KMS-11 (cell line): ENCODE results near the gene LYSMD2.

Experiments
- H2AFZ ChIP-seq: fragments of 200-600 bp; sonication (generic); 2 replicates; pipeline ENCODE4 v1.6.1; 2016; ENCODE audit warnings: antibody characterized with exemption, mixed run types, low read depth
- H3K27ac ChIP-seq: fragments of 200-600 bp; sonication (generic); 2 replicates; pipeline ENCODE4 v1.6.1; 2016; ENCODE audit warnings: mild to moderate bottlenecking, mixed run types
- H3K27me3 ChIP-seq: fragments of 200-600 bp; sonication (generic); 2 replicates; pipeline ENCODE4 v1.6.1; 2017; ENCODE audit warnings: mild to moderate bottlenecking, low read depth, mixed run types, moderate library complexity; ENCODE audit not compliant: insufficient read depth
- H3K36me3 ChIP-seq: fragments of 200-600 bp; sonication (generic); 2 replicates; pipeline ENCODE4 v1.6.1; 2017; ENCODE audit warnings: mild to moderate bottlenecking, mixed run types; ENCODE audit not compliant: insufficient read depth
- H3K4me1 ChIP-seq: fragments of 200-600 bp; sonication (generic); 2 replicates; pipeline ENCODE4 v1.6.1; 2016; ENCODE audit warnings: mild to moderate bottlenecking, low read depth, mixed run types; ENCODE audit not compliant: poor library complexity, severe bottlenecking
- H3K4me2 ChIP-seq: fragments of 200-600 bp; sonication (generic); 2 replicates; pipeline ENCODE4 v1.7.0; 2016; ENCODE audit warnings: mild to moderate bottlenecking, mixed run types
- H3K4me3 ChIP-seq: fragments of 200-600 bp; sonication (generic); IDR thresholded peaks from 2 replicates; pipeline ENCODE4 v1.6.1; 2017; ENCODE audit warnings: low read depth, low read length, mixed read lengths; ENCODE audit not compliant: insufficient read depth
- H3K79me2 ChIP-seq: fragments of 200-600 bp; sonication (generic); 2 replicates; pipeline ENCODE4 v1.6.1; 2016; ENCODE audit warnings: low read depth, mixed run types; ENCODE audit not compliant: insufficient read depth
- H3K9ac ChIP-seq: fragments of 200-600 bp; sonication (generic); 2 replicates; pipeline ENCODE4 v1.6.1; 2016; ENCODE audit warnings: mild to moderate bottlenecking, mixed run types
- H4K20me1 ChIP-seq: fragments of 200-600 bp; sonication (generic); 2 replicates; pipeline ENCODE4 v1.6.1; 2016; ENCODE audit warnings: mild to moderate bottlenecking, mixed run types; ENCODE audit not compliant: insufficient read depth
- TF ChIP-seq, protein P1 (sequence below): fragments of 200-600 bp; sonication (generic); conservative IDR thresholded peaks from 2 replicates; pipeline ENCODE4 v1.6.1; 2017; ENCODE audit warnings: low read depth, mild to moderate bottlenecking, antibody characterized with exemption, low read length, moderate library complexity, mixed read lengths

Gene LYSMD2

DNA sequence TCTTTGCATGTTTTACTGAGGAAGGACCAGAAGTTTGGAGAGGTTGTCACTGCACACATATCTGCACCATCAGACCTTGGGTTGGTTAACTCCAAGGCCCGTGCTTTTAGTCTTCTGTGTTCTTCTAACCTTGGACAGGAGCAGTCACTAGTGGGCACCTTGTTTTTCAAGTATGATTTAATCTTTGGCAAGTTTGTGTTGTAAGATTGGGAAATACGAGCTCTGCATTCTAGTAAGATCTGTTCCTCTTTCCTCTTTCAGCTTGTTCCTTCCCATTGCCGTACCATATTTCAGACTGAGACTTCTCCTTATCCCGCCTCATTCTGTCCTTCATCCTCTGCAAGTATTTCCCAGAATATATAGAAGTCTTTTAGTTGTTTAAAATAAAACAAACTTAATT is 19.0 kb upstream of the LYSMD2 start:
- H3K27ac ChIP-seq, result no peak overlapping the region
- H2AFZ ChIP-seq, result no peak overlapping the region
- peaks cover 8% of the 10 kb centered on the region for H3K4me1 ChIP-seq
- TF ChIP-seq, protein P1, sequence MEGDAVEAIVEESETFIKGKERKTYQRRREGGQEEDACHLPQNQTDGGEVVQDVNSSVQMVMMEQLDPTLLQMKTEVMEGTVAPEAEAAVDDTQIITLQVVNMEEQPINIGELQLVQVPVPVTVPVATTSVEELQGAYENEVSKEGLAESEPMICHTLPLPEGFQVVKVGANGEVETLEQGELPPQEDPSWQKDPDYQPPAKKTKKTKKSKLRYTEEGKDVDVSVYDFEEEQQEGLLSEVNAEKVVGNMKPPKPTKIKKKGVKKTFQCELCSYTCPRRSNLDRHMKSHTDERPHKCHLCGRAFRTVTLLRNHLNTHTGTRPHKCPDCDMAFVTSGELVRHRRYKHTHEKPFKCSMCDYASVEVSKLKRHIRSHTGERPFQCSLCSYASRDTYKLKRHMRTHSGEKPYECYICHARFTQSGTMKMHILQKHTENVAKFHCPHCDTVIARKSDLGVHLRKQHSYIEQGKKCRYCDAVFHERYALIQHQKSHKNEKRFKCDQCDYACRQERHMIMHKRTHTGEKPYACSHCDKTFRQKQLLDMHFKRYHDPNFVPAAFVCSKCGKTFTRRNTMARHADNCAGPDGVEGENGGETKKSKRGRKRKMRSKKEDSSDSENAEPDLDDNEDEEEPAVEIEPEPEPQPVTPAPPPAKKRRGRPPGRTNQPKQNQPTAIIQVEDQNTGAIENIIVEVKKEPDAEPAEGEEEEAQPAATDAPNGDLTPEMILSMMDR, result no peak
- no peaks in the 10 kb centered on the region for H3K79me2 ChIP-seq
- H3K9ac ChIP-seq, result no peak overlapping the region
- no peaks in the 10 kb centered on the region for H4K20me1 ChIP-seq
- H3K4me3 ChIP-seq, result no peak overlapping the region
- H3K27me3 ChIP-seq, result no peaks in the 10 kb centered on the region
- no peaks in the 10 kb centered on the region for H3K36me3 ChIP-seq
- H3K4me2 ChIP-seq, result no peak overlapping the region

DNA sequence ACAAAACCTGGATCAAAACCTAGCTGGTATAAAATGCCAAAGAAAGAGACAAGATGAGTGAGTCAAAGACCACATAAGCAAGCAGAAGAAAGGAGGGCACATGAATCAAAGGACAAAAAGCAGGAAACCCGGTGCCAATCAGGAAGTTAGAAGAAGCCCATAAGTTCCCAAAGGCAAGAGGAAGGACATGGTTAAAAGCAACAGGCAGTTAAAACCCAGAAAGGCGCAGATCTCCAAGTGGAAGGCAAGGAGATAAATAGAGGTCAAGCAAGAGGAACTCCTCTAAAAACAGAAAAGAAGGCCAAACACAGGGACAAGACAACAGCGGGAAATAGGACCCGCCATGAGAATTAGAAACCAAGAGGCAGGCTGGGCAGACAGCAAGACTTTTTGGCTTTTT is 18.3 kb upstream of the LYSMD2 start:
- TF ChIP-seq, protein P1, result no peak
- Histone ChIP-seq H3K9ac (no peak overlapping the region), H3K27me3 (no peaks in the 10 kb centered on the region; the same call in 1 of the 2 replicates), H3K4me3 (no peak overlapping the region), H2AFZ (no peak overlapping the region), H3K27ac (no peak overlapping the region), H4K20me1 (no peaks in the 10 kb centered on the region), H3K79me2 (no peaks in the 10 kb centered on the region), H3K4me2 (no peak overlapping the region), H3K36me3 (no peaks in the 10 kb centered on the region), H3K4me1 (peaks cover 11% of the 10 kb centered on the region)

DNA sequence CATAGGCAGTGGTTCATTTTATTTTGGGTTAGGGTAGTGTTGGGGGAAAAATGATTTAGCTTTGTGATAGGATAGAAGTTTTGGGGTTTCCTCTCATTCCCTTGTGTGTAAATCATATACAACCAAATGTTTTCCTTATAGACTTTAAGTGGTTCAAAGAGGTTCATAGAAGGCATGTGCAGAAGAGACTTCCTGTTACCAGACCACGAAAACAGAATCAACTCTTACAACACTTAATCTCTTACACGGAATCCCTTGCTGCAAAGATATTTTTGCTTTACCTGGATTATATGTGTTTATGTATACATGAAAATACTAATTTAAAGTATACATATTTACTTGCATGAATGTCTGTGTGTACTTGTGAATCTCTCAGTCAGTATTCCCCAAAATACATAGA is 16.8 kb upstream of the LYSMD2 start:
- H3K36me3 ChIP-seq, result no peaks in the 10 kb centered on the region
- no peak overlapping the region for H3K4me3 ChIP-seq
- TF ChIP-seq, protein P1, result no peak
- peaks cover 6% of the 10 kb centered on the region; the same call in 1 of the 2 replicates for H3K27me3 ChIP-seq
- no peak overlapping the region for H3K9ac ChIP-seq
- peaks cover 12% of the 10 kb centered on the region for H3K4me1 ChIP-seq
- no peaks in the 10 kb centered on the region for H3K79me2 ChIP-seq
- H3K27ac ChIP-seq, result no peak overlapping the region
- H3K4me2 ChIP-seq, result no peak overlapping the region
- H2AFZ ChIP-seq, result no peak overlapping the region
- no peaks in the 10 kb centered on the region for H4K20me1 ChIP-seq

DNA sequence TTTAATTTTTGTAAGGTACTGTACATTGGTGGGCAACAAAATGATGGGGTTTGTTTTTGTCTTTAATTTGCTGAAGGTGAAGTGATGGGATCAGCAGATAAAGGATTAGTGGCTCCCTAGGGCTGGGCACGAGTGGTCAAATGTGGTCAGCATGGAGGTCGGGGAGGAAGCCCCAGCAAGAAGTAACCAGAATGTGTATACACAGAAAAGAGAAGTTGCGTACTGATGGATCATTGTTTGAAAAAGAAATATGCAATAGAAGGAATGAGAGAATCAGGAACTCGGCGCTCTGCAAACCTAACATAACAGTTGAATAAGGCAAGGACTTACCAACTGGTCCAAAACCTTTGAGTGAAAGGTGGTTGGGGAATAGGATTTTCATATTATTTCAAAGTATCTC is 15.4 kb upstream of the LYSMD2 start:
- peaks cover 6% of the 10 kb centered on the region; the same call in 1 of the 2 replicates for H3K27me3 ChIP-seq
- no peak overlapping the region for H2AFZ ChIP-seq

More for the DNA sequence above, 15.4 kb upstream of the LYSMD2 start:
- H3K27ac ChIP-seq, result no peak overlapping the region
- H3K79me2 ChIP-seq, result no peaks in the 10 kb centered on the region
- TF ChIP-seq, protein P1, result no peak
- no peak overlapping the region for H3K4me3 ChIP-seq
- peak overlapping the region; percentile 81; the same call in 1 of the 2 replicates for H3K4me2 ChIP-seq
- H3K36me3 ChIP-seq, result no peaks in the 10 kb centered on the region
- peaks cover 12% of the 10 kb centered on the region for H3K4me1 ChIP-seq
- no peak overlapping the region for H3K9ac ChIP-seq
- no peaks in the 10 kb centered on the region for H4K20me1 ChIP-seq
